Spleen (tissue), 11 donors: ENCODE results near the gene TFG. TPM values are rescaled to one million over a fixed set of nuclear protein-coding genes. Genes with fewer than 3 reads are reported as not detected.

Experiments used
- DNase-seq: peaks from one replicate; pipeline ENCODE4 v3.0.0-alpha.2; 2020
- H3K27ac ChIP-seq, 8 donors: fragments of 200-600 bp; sonication (generic) in 7 of 8; 1 replicate in 4 of 8; 2 replicates in 4 of 8; pipeline versions ENCODE4 v1.5.0 to v1.8.0; 2016 to 2021; ENCODE audit warnings: inconsistent platforms in 4 of 8, mild to moderate bottlenecking in 4 of 8, moderate library complexity in 1 of 8
- H3K27me3 ChIP-seq, 7 donors: fragments of 200-600 bp; sonication (generic) in 6 of 7; replicated peaks in 1 of 7; 1 replicate in 4 of 7; 2 replicates in 3 of 7; pipeline versions ENCODE4 v1.5.0 to v1.8.0; 2016 to 2021; ENCODE audit warnings: inconsistent platforms in 3 of 7, mild to moderate bottlenecking in 1 of 7
- H3K36me3 ChIP-seq, 6 donors: fragments of 200-600 bp; sonication (generic) in 5 of 6; 1 replicate in 4 of 6; 2 replicates in 2 of 6; pipeline versions ENCODE4 v1.5.0 to v1.8.0; 2016 to 2021; ENCODE audit warnings: inconsistent platforms in 2 of 6
- H3K4me1 ChIP-seq, 6 donors: fragments of 200-600 bp; sonication (generic) in 5 of 6; 1 replicate in 3 of 6; 2 replicates in 3 of 6; pipeline versions ENCODE4 v1.5.0 to v1.8.0; 2016 to 2021; ENCODE audit warnings: inconsistent platforms in 3 of 6
- H3K4me3 ChIP-seq, 8 donors: fragments of 200-600 bp; sonication (generic) in 7 of 8; 1 replicate in 4 of 8; 2 replicates in 4 of 8; pipeline versions ENCODE4 v1.5.0 to v1.8.0; 2016 to 2021; ENCODE audit warnings: inconsistent platforms in 4 of 8, mild to moderate bottlenecking in 4 of 8, moderate library complexity in 2 of 8
- H3K9me3 ChIP-seq, 8 donors: fragments of 200-600 bp; sonication (generic) in 7 of 8; 1 replicate in 4 of 8; 2 replicates in 4 of 8; pipeline versions ENCODE4 v1.5.0 to v1.8.0; 2016 to 2021; ENCODE audit warnings: inconsistent platforms in 4 of 8
- CTCF ChIP-seq, 11 experiments: fragments of 200-600 bp in 7 of 11; fragments of 450-650 bp in 4 of 11; sonication (generic) in 4 of 11; IDR thresholded peaks in 8 of 11; conservative IDR thresholded peaks in 3 of 11; 1 replicate in 7 of 11; 2 replicates in 4 of 11; pipeline versions ENCODE4 v1.4.0 to v1.8.0; 2016 to 2021; ENCODE audit warnings: antibody characterized with exemption in 11 of 11, inconsistent platforms in 4 of 11, mild to moderate bottlenecking in 1 of 11
- POLR2A ChIP-seq, 3 donors: fragments of 450-650 bp; IDR thresholded peaks; one replicate each; pipeline ENCODE4 v1.5.1; 2017; ENCODE audit warnings: antibody characterized with exemption in 3 of 3, mild to moderate bottlenecking in 1 of 3
- POLR2AphosphoS5 ChIP-seq, 3 donors: sonication (generic); formaldehyde crosslinking; IDR thresholded peaks; one replicate each; pipeline ENCODE4 v1.5.1; 2017; ENCODE audit warnings: antibody characterized with exemption in 3 of 3
- WGBS, 5 donors: extraction: QIAGEN DNeasy Blood & Tissue Kit in 3 of 5; methylation state at CpG; one replicate each; pipeline versions ENCODE4 v1.1.5 to v1.1.7; 2013 to 2018; 5-methylcytosine and 5-hydroxymethylcytosine counted together
- intact Hi-C: fragments of 100-400 bp; cut with DNase I; formaldehyde crosslinking; loops from one replicate; pipeline ENCODE4 v1.15.0; 2023; ENCODE audit warnings: low total_unique reads
- polyA plus RNA-seq, 3 donors: library from polyadenylated mRNA; stranded (reverse); fragments of 200-250 nt; gene quantifications; one replicate each; pipeline ENCODE4 v1.2.1, GENCODE V29; 2013
- total RNA-seq, 7 donors: library from RNA; depleted of rRNA in 3 of 7; stranded (reverse); fragments of >200 nt in 3 of 7; fragmentation: NEBNext Ultra II Directional in 4 of 7; extraction: Animal tissue kit (Norgen Biotek cat#: 25700) in 4 of 7; gene quantifications; one replicate each; pipeline versions ENCODE4 v1.1.0 to v1.2.1, GENCODE V29; 2016 to 2021
- donor health status: healthy with polysubstance abuse.
- donor health status: DM: no; HTN: no; CAD: no; lungs with moderate emphysema.
- donor health status: DM: no; HTN: no; CAD: no.
- donor health status: Bipolar disorder and iron deficiency.
- donor health status: healthy.
- donor health status: DM: no; HTN: no; CAD: no.
- donor health status: DM: yes; HTN: yes; CAD: no.

The TFG gene
- total and polyA plus RNA-seq, 10 donors = 28.0 to 70.8 (median 56.4) TPM

- DNase-seq = no peak
- Histone ChIP-seq H3K4me1 (no peaks in the 10 kb centered on the region), H3K27ac (no peak overlapping the region), H3K36me3 (no peaks in the 10 kb centered on the region), H3K27me3 (peaks cover 0 to 10% (median 0%) of the 10 kb centered on the region in 7 donors), H3K9me3 (no peaks in the 10 kb centered on the region), H3K4me3 (no peak overlapping the region)
- intact Hi-C loops = no loop called here
- TF ChIP-seq POLR2A (IDR thresholded peaks at IDR 0.05) = no peak
- no peak for TF ChIP-seq CTCF (IDR thresholded peaks at IDR 0.05 in 8 of 11, conservative IDR thresholded peaks at IDR 0.05 in 3 of 11)
- TF ChIP-seq POLR2AphosphoS5 (IDR thresholded peaks at IDR 0.05) = no peak
- 82 to 96% (median 85%) methylated on average over 5 of the region's 5 CpGs for WGBS, 5 donors
These were observed 11.5 kb upstream of the TFG start for GRCh38 chr3:100697723-100698285.

GRCh38 chr3:100698736-100699135 is 10.6 kb upstream of the TFG start:
- no peak for DNase-seq
- no peaks in the 10 kb centered on the region for H3K36me3 ChIP-seq
- no peaks in the 10 kb centered on the region for H3K9me3 ChIP-seq
- intact Hi-C loops = no loop called here
- no peak overlapping the region for H3K27ac ChIP-seq
- WGBS, 5 donors = 40 to 62% (median 53%) methylated on average over 3 of the region's 3 CpGs
- H3K27me3 ChIP-seq = peaks cover 0 to 10% (median 0%) of the 10 kb centered on the region in 7 donors
- no peaks in the 10 kb centered on the region for H3K4me1 ChIP-seq
- TF ChIP-seq CTCF (IDR thresholded peaks at IDR 0.05 in 8 of 11, conservative IDR thresholded peaks at IDR 0.05 in 3 of 11) (no peak), POLR2AphosphoS5 (IDR thresholded peaks at IDR 0.05) (no peak), POLR2A (IDR thresholded peaks at IDR 0.05) (no peak)
- H3K4me3 ChIP-seq = no peak overlapping the region

GRCh38 chr3:100700708-100701107 is 8.6 kb upstream of the TFG start:
- no peak overlapping the region for H3K4me3 ChIP-seq
- H3K9me3 ChIP-seq = no peaks in the 10 kb centered on the region
- DNase-seq = no peak
- no peak overlapping the region for H3K27ac ChIP-seq
- H3K4me1 ChIP-seq = no peaks in the 10 kb centered on the region
- H3K27me3 ChIP-seq = peaks cover 0 to 6% (median 0%) of the 10 kb centered on the region in 7 donors
- H3K36me3 ChIP-seq = no peaks in the 10 kb centered on the region
- TF ChIP-seq POLR2A (IDR thresholded peaks at IDR 0.05) (no peak), CTCF (IDR thresholded peaks at IDR 0.05 in 8 of 11, conservative IDR thresholded peaks at IDR 0.05 in 3 of 11) (no peak), POLR2AphosphoS5 (IDR thresholded peaks at IDR 0.05) (no peak)
- intact Hi-C loops = no loop called here
- 88 to 94% (median 90%) methylated on average over 5 of the region's 5 CpGs for WGBS, 5 donors

GRCh38 chr3:100702082-100702979 is 7.0 kb upstream of the TFG start:
- TF ChIP-seq POLR2AphosphoS5 (IDR thresholded peaks at IDR 0.05) (no peak), POLR2A (IDR thresholded peaks at IDR 0.05) (no peak)
- H3K36me3 ChIP-seq = no peaks in the 10 kb centered on the region
- intact Hi-C loops = no loop called here
- no peak for DNase-seq
- no peak overlapping the region for H3K4me3 ChIP-seq
- no peaks in the 10 kb centered on the region for H3K9me3 ChIP-seq
- no peaks in the 10 kb centered on the region for H3K4me1 ChIP-seq
- peaks cover 0 to 10% (median 0%) of the 10 kb centered on the region in 7 donors for H3K27me3 ChIP-seq
- 68 to 78% (median 72%) methylated on average over 4 of the region's 4 CpGs for WGBS, 5 donors
- H3K27ac ChIP-seq = no peak overlapping the region
